K562 (cell line): Measurements from ENCODE around the gene COX19. TPM values are rescaled to one million over a fixed set of nuclear protein-coding genes. Genes with fewer than 3 reads are reported as not detected.
A peak's percentile ranks its signal among the peaks of the same experiment; 100 is the strongest.

Source experiments
- ARID1B ChIP-seq: fragments of 450-650 bp; IDR thresholded peaks from 2 replicates; pipeline ENCODE4 v1.6.1; 2016; ENCODE audit warnings: antibody characterized with exemption, mild to moderate bottlenecking, inconsistent platforms
- BACH1 ChIP-seq: fragments of 200-800 bp; sonication (Bioruptor generic); IDR thresholded peaks from 2 replicates; pipeline ENCODE4 v1.6.1; 2016; ENCODE audit warnings: missing genetic modification characterization, missing compliant biosample characterization
- MCM5 ChIP-seq: fragments of 450-650 bp; IDR thresholded peaks from 2 replicates; pipeline ENCODE4 v1.6.1; 2016; ENCODE audit warnings: low read depth
- MGA ChIP-seq: fragments of 450-650 bp; IDR thresholded peaks from 2 replicates; pipeline ENCODE4 v1.6.1; 2016; ENCODE audit warnings: mild to moderate bottlenecking, moderate library complexity
- PML ChIP-seq: IDR thresholded peaks from 2 replicates; pipeline ENCODE4 v1.6.1; 2012; ENCODE audit warnings: low read length, inconsistent platforms
- RBM14 ChIP-seq: fragments of 200-400 bp; formaldehyde crosslinking; IDR thresholded peaks from 2 replicates; pipeline ENCODE4 v1.6.1; 2018; ENCODE audit warnings: low read depth, mild to moderate bottlenecking, low read length, moderate library complexity, borderline replicate concordance; ENCODE audit not compliant: insufficient read depth
- SIX5 ChIP-seq, 2 experiments: IDR thresholded peaks; 2 replicates each; pipeline ENCODE4 v1.6.1; 2011; ENCODE audit warnings: low read length in 2 of 2, borderline replicate concordance in 1 of 2, low read depth in 1 of 2, mild to moderate bottlenecking in 1 of 2, moderate library complexity in 1 of 2; ENCODE audit not compliant: insufficient read depth in 1 of 2
- ZEB2 ChIP-seq: fragments of 450-650 bp; IDR thresholded peaks from 2 replicates; pipeline ENCODE4 v1.6.1; 2016
- ZFP91 ChIP-seq: sonication (generic); formaldehyde crosslinking; IDR thresholded peaks from 2 replicates; pipeline ENCODE4 v1.8.0; 2022; ENCODE audit warnings: mild to moderate bottlenecking, missing genetic modification reagents
- polyA plus RNA-seq, 8 experiments: library from polyadenylated mRNA; depleted of rRNA in 4 of 8; stranded (reverse) in 5 of 8; unstranded in 3 of 8; fragments of >200 nt; fragmentation: Nextera tagmentation in 2 of 8; fragmentation: Illumina TruSeq in 1 of 8; extraction: Ambion mirVana in 2 of 8; extraction: Trizol in 1 of 8; gene quantifications; 2 replicates each; pipeline versions ENCODE4 v1.2.1 to v1.2.3, GENCODE V29; 2011 to 2014; ENCODE audit warnings: inconsistent platforms in 1 of 8, missing spikeins in 1 of 8
- total RNA-seq, 7 experiments: library from RNA; depleted of rRNA in 6 of 7; stranded (reverse); fragments of >200 nt in 6 of 7; fragmentation: Illumina TruSeq in 2 of 7; extraction: Trizol in 2 of 7; gene quantifications; 2 replicates each; pipeline versions ENCODE4 v1.2.1 to v1.2.3, GENCODE V29; 2011 to 2021; ENCODE audit warnings: low replicate concordance in 1 of 7
- TF ChIP-seq, protein P1 (sequence below): fragments of 450-650 bp; IDR thresholded peaks from 2 replicates; pipeline ENCODE4 v1.6.1; 2017; ENCODE audit warnings: antibody characterized with exemption

COX19 gene
- total and polyA plus RNA-seq, 9 of the 15 experiments (the other 6 are each of a cell fraction or from before 2014, with no cell fraction given): 5.2 to 10.5 (median 7.9) TPM

GRCh38 chr7:974820-975681 lies at the start of gene COX19 (continued):
- TF ChIP-seq MGA (peak; percentile 71), MCM5 (no peak), ZEB2 (no peak), BACH1 (tag) (no peak), ZFP91 (CRISPR knock-in tag) (peak; percentile 41; the same call in 1 of the 2 replicates), SIX5 (IDR thresholded peaks at IDR 0.05; ENCODE audit: borderline replicate concordance in 1 of 2, insufficient read depth in 1 of 2, low read depth in 1 of 2, low read length in 2 of 2) (peak; percentile 29 to 47; a peak in 2 of 4 replicates), RBM14 (no peak), ARID1B (no peak), PML (peak; percentile 71)
- TF ChIP-seq, protein P1, sequence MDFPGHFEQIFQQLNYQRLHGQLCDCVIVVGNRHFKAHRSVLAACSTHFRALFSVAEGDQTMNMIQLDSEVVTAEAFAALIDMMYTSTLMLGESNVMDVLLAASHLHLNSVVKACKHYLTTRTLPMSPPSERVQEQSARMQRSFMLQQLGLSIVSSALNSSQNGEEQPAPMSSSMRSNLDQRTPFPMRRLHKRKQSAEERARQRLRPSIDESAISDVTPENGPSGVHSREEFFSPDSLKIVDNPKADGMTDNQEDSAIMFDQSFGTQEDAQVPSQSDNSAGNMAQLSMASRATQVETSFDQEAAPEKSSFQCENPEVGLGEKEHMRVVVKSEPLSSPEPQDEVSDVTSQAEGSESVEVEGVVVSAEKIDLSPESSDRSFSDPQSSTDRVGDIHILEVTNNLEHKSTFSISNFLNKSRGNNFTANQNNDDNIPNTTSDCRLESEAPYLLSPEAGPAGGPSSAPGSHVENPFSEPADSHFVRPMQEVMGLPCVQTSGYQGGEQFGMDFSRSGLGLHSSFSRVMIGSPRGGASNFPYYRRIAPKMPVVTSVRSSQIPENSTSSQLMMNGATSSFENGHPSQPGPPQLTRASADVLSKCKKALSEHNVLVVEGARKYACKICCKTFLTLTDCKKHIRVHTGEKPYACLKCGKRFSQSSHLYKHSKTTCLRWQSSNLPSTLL: no peak
